GM19455 (cell line): Measurements from ENCODE around the gene ASAP2.
"Not testable (repeated sequence)": the region's sequence is repeated elsewhere in the genome, so short reads cannot be mapped to it uniquely, and the experiment has no call there.

Experiments used
- ATAC-seq: cut with Tn5 transposase; IDR thresholded peaks from one replicate; pipeline ENCODE4 v1.9.1; 2021; ENCODE audit not compliant: unreplicated experiment

The ASAP2 gene

GRCh38 chr2:9250091-9250490, 43.5 kb downstream of the ASAP2 start:
- no peak for ATAC-seq

- ATAC-seq: no peak
Observed at GRCh38 chr2:9250498-9251153, 44.0 kb downstream of the ASAP2 start.

GRCh38 chr2:9251154-9252001, 44.8 kb downstream of the ASAP2 start:
- no peak for ATAC-seq

- no peak for ATAC-seq
Observed at GRCh38 chr2:9252002-9252357, 45.4 kb downstream of the ASAP2 start.

GRCh38 chr2:9255416-9255815, 48.8 kb downstream of the ASAP2 start:
- ATAC-seq: no peak

- no peak for ATAC-seq
Observed at GRCh38 chr2:9256147-9256546, 49.5 kb downstream of the ASAP2 start.

- no peak for ATAC-seq
Observed at GRCh38 chr2:9256570-9257043, 50.0 kb downstream of the ASAP2 start.

GRCh38 chr2:9258501-9258900, 51.9 kb downstream of the ASAP2 start:
- ATAC-seq: no peak

- ATAC-seq: no peak
Observed at GRCh38 chr2:9258953-9259399, 52.4 kb downstream of the ASAP2 start.

GRCh38 chr2:9260464-9260918, 53.9 kb downstream of the ASAP2 start:
- no peak for ATAC-seq

GRCh38 chr2:9261231-9261883, 54.7 kb downstream of the ASAP2 start:
- ATAC-seq: no peak

- no peak for ATAC-seq
Observed at GRCh38 chr2:9262671-9263171, 56.1 kb downstream of the ASAP2 start.

GRCh38 chr2:9263428-9263827, 56.8 kb downstream of the ASAP2 start:
- ATAC-seq: no peak

GRCh38 chr2:9264301-9264700, 57.7 kb downstream of the ASAP2 start:
- no peak for ATAC-seq

GRCh38 chr2:9266711-9267110, 60.1 kb downstream of the ASAP2 start:
- no peak for ATAC-seq

- ATAC-seq: not testable (repeated sequence)
Observed at GRCh38 chr2:9267286-9267685, 60.7 kb downstream of the ASAP2 start.

- ATAC-seq: no peak
Observed at GRCh38 chr2:9268301-9269080, 61.9 kb downstream of the ASAP2 start.

- ATAC-seq: no peak
Observed at GRCh38 chr2:9269295-9269694, 62.7 kb downstream of the ASAP2 start.

- ATAC-seq: no peak
Observed at GRCh38 chr2:9269695-9270360, 63.2 kb downstream of the ASAP2 start.

GRCh38 chr2:9271091-9271490, 64.5 kb downstream of the ASAP2 start:
- no peak for ATAC-seq
